HCT116 (cell line): ENCODE results near the gene CDCA3. TPM values are rescaled to one million over a fixed set of nuclear protein-coding genes. Genes with fewer than 3 reads are reported as not detected.

Experiments used
- ATAC-seq: fragments of 200-7000 bp; cut with Tn5 transposase; 2 replicates; pipeline ENCODE4 v1.9.1; 2020; ENCODE audit warnings: mild to moderate bottlenecking, moderate library complexity
- BruUV-seq: library from RNA; stranded (reverse); fragments of 400-500 nt; replicated peaks from 2 replicates; lab custom pipeline; 2021; lab: Mats Ljungman, UMichigan
- CTCF ChIA-PET: fragments of 300-600 bp; sonication (Branson Sonifier 250); formaldehyde crosslinking; loops from one replicate; lab custom pipeline; 2021; ENCODE audit warnings: antibody characterized with exemption; lab: Charles Lee
- POLR2A ChIA-PET: fragments of 300-600, 350-600 bp; sonication (Branson Sonifier 250); formaldehyde crosslinking; loops from one replicate; lab custom pipeline; 2021; ENCODE audit warnings: antibody characterized with exemption; lab: Charles Lee
- RAD21 ChIA-PET, 2 experiments: fragments of 300-600 bp; sonication (Branson Sonifier 250); formaldehyde crosslinking; loops; one replicate each; lab custom pipeline; 2023; ENCODE audit warnings: low total read pairs in 2 of 2; ENCODE audit not compliant: uncharacterized antibody in 2 of 2, unreplicated experiment in 2 of 2, low non-redundant PET in 1 of 2; lab: Charles Lee
- DNase-seq: peaks from one replicate; pipeline ENCODE4 v3.0.0-alpha.2; 2010; ENCODE audit warnings: low read depth, low spot score
- H2AFZ ChIP-seq: fragments of 200-600 bp; shearing (Covaris generic), sonication (generic); 2 replicates; pipeline ENCODE4 v1.6.1; 2017; ENCODE audit warnings: low read depth, mixed run types, mixed read lengths, antibody characterized with exemption, low read length; ENCODE audit not compliant: poor library complexity, severe bottlenecking
- H3K27ac ChIP-seq: 2 replicates; pipeline ENCODE4 v1.5.1; 2012; ENCODE audit warnings: low read depth, low read length
- H3K27me3 ChIP-seq: fragments of 200-600 bp; sonication (generic); 2 replicates; pipeline ENCODE4 v1.6.1; 2016; ENCODE audit warnings: mixed run types, low read length, mixed read lengths; ENCODE audit not compliant: insufficient read depth
- H3K36me3 ChIP-seq, 2 experiments: fragments of 200-500 bp in 1 of 2; fragments of 200-600 bp in 1 of 2; sonication (Bioruptor generic) in 1 of 2; sonication (generic) in 1 of 2; 2 replicates each; pipeline versions ENCODE4 v1.5.1 to v1.6.1; 2014 to 2016; ENCODE audit warnings: low read length in 2 of 2, inconsistent platforms in 1 of 2, mixed read lengths in 1 of 2, mixed run types in 1 of 2; ENCODE audit not compliant: insufficient read depth in 2 of 2, control insufficient read depth in 1 of 2
- H3K4me1 ChIP-seq, 2 experiments: fragments of 200-600 bp in 1 of 2; sonication (generic) in 1 of 2; 2 replicates each; pipeline versions ENCODE4 v1.5.1 to v1.6.1; 2012 to 2017; ENCODE audit warnings: low read length in 2 of 2, inconsistent platforms in 1 of 2, mild to moderate bottlenecking in 1 of 2, mixed read lengths in 1 of 2, mixed run types in 1 of 2, moderate library complexity in 1 of 2; ENCODE audit not compliant: insufficient read depth in 2 of 2, control insufficient read depth in 1 of 2
- H3K4me2 ChIP-seq: fragments of 200-600 bp; sonication (generic); 2 replicates; pipeline ENCODE4 v1.6.1; 2017; ENCODE audit warnings: mixed run types, low read length, mixed read lengths
- H3K4me3 ChIP-seq, 2 experiments: fragments of 200-600 bp in 1 of 2; sonication (generic) in 1 of 2; replicated peaks in 1 of 2; 2 replicates each; pipeline ENCODE4 v1.5.1; 2011 to 2016; ENCODE audit warnings: low read length in 2 of 2, control low read depth in 1 of 2, low read depth in 1 of 2, mild to moderate bottlenecking in 1 of 2, mixed read lengths in 1 of 2, mixed run types in 1 of 2
- H3K79me2 ChIP-seq: fragments of 200-600 bp; sonication (generic); 2 replicates; pipeline ENCODE4 v1.6.1; 2017; ENCODE audit warnings: mild to moderate bottlenecking, mixed run types, low read length, moderate library complexity, mixed read lengths; ENCODE audit not compliant: insufficient read depth
- H3K9ac ChIP-seq: fragments of 200-600 bp; sonication (generic); 2 replicates; pipeline ENCODE4 v1.6.1; 2016; ENCODE audit warnings: low read length, mixed read lengths
- H3K9me2 ChIP-seq: fragments of 200-600 bp; sonication (generic), shearing (Covaris generic); 2 replicates; pipeline ENCODE4 v1.6.1; 2017; ENCODE audit warnings: mixed run types, mild to moderate bottlenecking, moderate library complexity; ENCODE audit not compliant: insufficient read depth
- H3K9me3 ChIP-seq, 2 experiments: fragments of 200-500 bp in 1 of 2; fragments of 200-600 bp in 1 of 2; sonication (Bioruptor generic) in 1 of 2; sonication (generic) in 1 of 2; 2 replicates each; pipeline ENCODE4 v1.6.1; 2014 to 2017; ENCODE audit warnings: low read length in 2 of 2, mixed read lengths in 2 of 2, inconsistent platforms in 1 of 2, low read depth in 1 of 2, mild to moderate bottlenecking in 1 of 2, mixed run types in 1 of 2, moderate library complexity in 1 of 2; ENCODE audit not compliant: control insufficient read depth in 1 of 2, insufficient read depth in 1 of 2
- H4K20me1 ChIP-seq: fragments of 200-600 bp; sonication (generic), shearing (Covaris generic); 2 replicates; pipeline ENCODE4 v1.6.1; 2017; ENCODE audit warnings: mixed run types, mild to moderate bottlenecking, moderate library complexity; ENCODE audit not compliant: insufficient read depth
- POLR2AphosphoS5 ChIP-seq: IDR thresholded peaks from 2 replicates; pipeline ENCODE4 v1.6.1; 2011; ENCODE audit warnings: mild to moderate bottlenecking, low read depth, low read length, moderate library complexity
- intact Hi-C: fragments of 100-400 bp; cut with micrococcal nuclease; formaldehyde crosslinking; loops from 2 replicates; pipeline ENCODE4 v1.10.0; 2022
- total RNA-seq: library from RNA; stranded (reverse); gene quantifications from one replicate; pipeline ENCODE4 v1.2.1, GENCODE V29; 2021; ENCODE audit not compliant: unreplicated experiment
- TF ChIP-seq, protein P1 (sequence below), 3 experiments: fragments of 200-600 bp in 1 of 3; sonication (generic) in 1 of 3; IDR thresholded peaks in 2 of 3; conservative IDR thresholded peaks in 1 of 3; 2 replicates each; pipeline ENCODE4 v1.5.1; 2012 to 2017; ENCODE audit warnings: low read depth in 2 of 3, low read length in 2 of 3, antibody characterized with exemption in 1 of 3, borderline replicate concordance in 1 of 3, control low read depth in 1 of 3, mild to moderate bottlenecking in 1 of 3, mixed read lengths in 1 of 3, mixed run types in 1 of 3, moderate library complexity in 1 of 3; ENCODE audit not compliant: insufficient read depth in 1 of 3

CDCA3 gene
- total RNA-seq, 1 experiment from 2014 or later, result 63.0 TPM

DNA sequence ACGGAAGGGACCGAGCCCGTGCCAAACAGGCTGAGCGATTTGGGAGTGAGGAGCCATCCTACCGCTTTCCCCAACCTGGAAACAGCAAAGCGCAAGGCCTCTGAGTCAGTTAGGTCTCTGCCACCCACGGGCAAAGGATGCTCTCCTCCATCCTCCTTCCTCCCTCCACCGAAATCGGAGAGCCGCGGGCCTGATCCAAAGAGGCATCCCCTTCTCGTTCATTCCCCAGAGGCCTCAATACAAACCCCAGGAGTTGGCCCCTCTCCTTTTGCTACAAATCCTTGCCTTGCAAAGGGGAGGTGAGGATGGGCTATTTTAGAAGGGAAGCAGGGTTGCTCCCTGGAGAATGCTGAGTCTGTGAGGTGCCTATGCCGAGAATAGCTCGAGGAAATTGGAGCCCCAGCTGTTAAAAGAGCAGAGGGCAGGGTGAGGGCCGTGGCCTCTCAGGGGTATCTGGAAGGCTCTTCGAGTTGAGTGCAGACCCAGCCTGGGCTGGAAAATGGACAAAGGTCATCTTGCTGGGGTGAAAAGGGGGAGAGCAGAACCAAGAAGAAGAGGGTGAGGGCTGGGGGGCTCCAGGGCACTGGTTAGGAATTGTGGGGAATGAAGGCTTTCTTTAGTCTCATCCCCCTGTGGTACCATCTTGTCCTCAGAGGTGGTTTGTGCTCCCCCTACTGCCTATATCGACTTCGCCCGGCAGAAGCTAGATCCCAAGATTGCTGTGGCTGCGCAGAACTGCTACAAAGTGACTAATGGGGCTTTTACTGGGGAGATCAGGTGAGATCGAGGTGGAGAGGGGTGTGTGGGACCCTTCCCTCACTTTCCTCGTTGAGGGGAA is 17.3 kb upstream of the CDCA3 start:
- intact Hi-C loops, result loop anchor here (1.0 kb wide), 1 partner anchor 76 kb away; the partner anchor contains the start of gene C12orf57
- DNase-seq, result no peak
- Histone ChIP-seq H3K27me3 (no peaks in the 10 kb centered on the region), H4K20me1 (peaks cover 12% of the 10 kb centered on the region; the same call in 1 of the 2 replicates), H3K79me2 (peaks cover 57% of the 10 kb centered on the region), H3K27ac (peak overlapping the region; percentile 96), H3K4me1 (peaks cover 33 to 62% of the 10 kb centered on the region in 2 experiments), H3K4me3 (peak overlapping the region; percentile 97 to 99), H2AFZ (no peak overlapping the region), H3K9me3 (no peaks in the 10 kb centered on the region), H3K36me3 (peaks cover 15 to 42% of the 10 kb centered on the region in 2 experiments; a peak in 3 of 4 replicates), H3K4me2 (peak overlapping the region; percentile 92), H3K9me2 (no peaks in the 10 kb centered on the region), H3K9ac (peak overlapping the region; percentile 99)
- CTCF ChIA-PET, result interaction anchor here (1.0 to 2.9 kb wide), 10 partner anchors 17 to 244 kb away, joined by 3 to 26 read pairs (median 7); partner anchors contain the start of genes C12orf57, C1RL, CDCA3 and MLF2
- TF ChIP-seq POLR2AphosphoS5, result no peak
- TF ChIP-seq, protein P1, sequence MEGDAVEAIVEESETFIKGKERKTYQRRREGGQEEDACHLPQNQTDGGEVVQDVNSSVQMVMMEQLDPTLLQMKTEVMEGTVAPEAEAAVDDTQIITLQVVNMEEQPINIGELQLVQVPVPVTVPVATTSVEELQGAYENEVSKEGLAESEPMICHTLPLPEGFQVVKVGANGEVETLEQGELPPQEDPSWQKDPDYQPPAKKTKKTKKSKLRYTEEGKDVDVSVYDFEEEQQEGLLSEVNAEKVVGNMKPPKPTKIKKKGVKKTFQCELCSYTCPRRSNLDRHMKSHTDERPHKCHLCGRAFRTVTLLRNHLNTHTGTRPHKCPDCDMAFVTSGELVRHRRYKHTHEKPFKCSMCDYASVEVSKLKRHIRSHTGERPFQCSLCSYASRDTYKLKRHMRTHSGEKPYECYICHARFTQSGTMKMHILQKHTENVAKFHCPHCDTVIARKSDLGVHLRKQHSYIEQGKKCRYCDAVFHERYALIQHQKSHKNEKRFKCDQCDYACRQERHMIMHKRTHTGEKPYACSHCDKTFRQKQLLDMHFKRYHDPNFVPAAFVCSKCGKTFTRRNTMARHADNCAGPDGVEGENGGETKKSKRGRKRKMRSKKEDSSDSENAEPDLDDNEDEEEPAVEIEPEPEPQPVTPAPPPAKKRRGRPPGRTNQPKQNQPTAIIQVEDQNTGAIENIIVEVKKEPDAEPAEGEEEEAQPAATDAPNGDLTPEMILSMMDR (IDR thresholded peaks at IDR 0.05 in 2 of 3, conservative IDR thresholded peaks at IDR 0.05 in 1 of 3; ENCODE audit: borderline replicate concordance in 1 of 3, insufficient read depth in 1 of 3, low read depth in 2 of 3, low read length in 2 of 3), result peak in 2 of 3 experiments; percentile 25; a peak in 2 of 6 replicates
- ATAC-seq, result no peak
- POLR2A ChIA-PET, result interaction anchor here (0.9 to 10.9 kb wide), 15 partner anchors 9 to 240 kb away, joined by 3 to 186 read pairs (median 8); partner anchors contain the start of genes C12orf57, CDCA3, MLF2 and P3H3
- RAD21 ChIA-PET, result interaction anchor here in 1 of 2 experiments (0.5 to 1.3 kb wide), 2 partner anchors 78 to 79 kb away, joined by 4 read pairs; no protein-coding TSS in a partner anchor
- TSS peak; percentile 57 for BruUV-seq
